DMS79 treated with DMSO at 0.1 percent for 48 hours (cell line): ENCODE results near the gene SH3BP5.

Source experiments
- DNase-seq: peaks from one replicate; lab custom pipeline; 2025; lab: John Stamatoyannopoulos, UW

Gene SH3BP5

GRCh38 chr3:15347063-15347736, 14.8 kb upstream of the SH3BP5 start:
- DNase-seq: no peak

- DNase-seq: no peak
These were observed 14.1 kb upstream of the SH3BP5 start for GRCh38 chr3:15346516-15346915.

- peak; percentile 42 for DNase-seq
These were observed 13.3 kb upstream of the SH3BP5 start for GRCh38 chr3:15345608-15346137.

- peak; percentile 76 for DNase-seq
These were observed 12.8 kb upstream of the SH3BP5 start for GRCh38 chr3:15345066-15345607.

- DNase-seq: no peak
These were observed 10.6 kb upstream of the SH3BP5 start for GRCh38 chr3:15342945-15343344.

GRCh38 chr3:15342246-15342645, 9.9 kb upstream of the SH3BP5 start:
- peak; percentile 16 for DNase-seq

- DNase-seq: no peak
These were observed 8.8 kb upstream of the SH3BP5 start for GRCh38 chr3:15341030-15341726.

- DNase-seq: no peak
These were observed 7.4 kb upstream of the SH3BP5 start for GRCh38 chr3:15339786-15340215.

- no peak for DNase-seq
These were observed 6.6 kb upstream of the SH3BP5 start for GRCh38 chr3:15339001-15339400.

GRCh38 chr3:15337963-15338362, 5.6 kb upstream of the SH3BP5 start:
- no peak for DNase-seq

GRCh38 chr3:15336057-15336456, 3.7 kb upstream of the SH3BP5 start:
- no peak for DNase-seq

GRCh38 chr3:15333956-15334263, 1.5 kb upstream of the SH3BP5 start:
- DNase-seq: no peak

- DNase-seq: no peak
These were observed 941 bp upstream of the SH3BP5 start for GRCh38 chr3:15333099-15333955.

- DNase-seq: no peak
These were observed 581 bp downstream of the SH3BP5 start for GRCh38 chr3:15331606-15332404.

GRCh38 chr3:15331072-15331605, 1.2 kb downstream of the SH3BP5 start:
- DNase-seq: no peak

GRCh38 chr3:15330031-15330596, 2.3 kb downstream of the SH3BP5 start:
- DNase-seq: no peak

GRCh38 chr3:15329046-15330005, 3.1 kb downstream of the SH3BP5 start:
- no peak for DNase-seq

GRCh38 chr3:15327941-15328340, 4.4 kb downstream of the SH3BP5 start:
- DNase-seq: peak; percentile 63

- no peak for DNase-seq
These were observed 5.7 kb downstream of the SH3BP5 start for GRCh38 chr3:15326673-15327072.

- DNase-seq: no peak
These were observed 6.3 kb downstream of the SH3BP5 start for GRCh38 chr3:15326037-15326436.
